Subcutaneous abdominal adipose tissue (tissue), 5 donors: ENCODE data around the gene FBP2.

Source experiments
- H3K27ac ChIP-seq: one replicate; pipeline ENCODE4 v1.7.0; 2013; ENCODE audit warnings: low read depth, mild to moderate bottlenecking, inconsistent platforms, low read length, moderate library complexity
- H3K27me3 ChIP-seq, 5 donors: one replicate each; pipeline ENCODE4 v1.7.0; 2013; ENCODE audit warnings: low read length in 5 of 5, inconsistent platforms in 1 of 5; ENCODE audit not compliant: control insufficient read depth in 5 of 5, insufficient read depth in 4 of 5
- H3K36me3 ChIP-seq, 5 donors: one replicate each; pipeline ENCODE4 v1.7.0; 2013; ENCODE audit warnings: low read length in 5 of 5; ENCODE audit not compliant: control insufficient read depth in 5 of 5, insufficient read depth in 5 of 5
- H3K4me1 ChIP-seq, 5 donors: one replicate each; pipeline ENCODE4 v1.7.0; 2013; ENCODE audit warnings: low read length in 5 of 5, mild to moderate bottlenecking in 3 of 5, moderate library complexity in 1 of 5; ENCODE audit not compliant: control insufficient read depth in 5 of 5, insufficient read depth in 5 of 5
- H3K4me3 ChIP-seq, 5 donors: one replicate each; pipeline ENCODE4 v1.7.0; 2013; ENCODE audit warnings: low read length in 5 of 5, low read depth in 1 of 5
- H3K9ac ChIP-seq, 5 donors: one replicate each; pipeline ENCODE4 v1.7.0; 2013; ENCODE audit warnings: low read length in 5 of 5, mild to moderate bottlenecking in 4 of 5, moderate library complexity in 3 of 5
- H3K9me3 ChIP-seq, 5 donors: one replicate each; pipeline ENCODE4 v1.7.0; 2013; ENCODE audit warnings: low read length in 5 of 5; ENCODE audit not compliant: control insufficient read depth in 5 of 5
- donor health status: healthy.
- donor health status: healthy.
- donor health status: healthy.
- donor health status: healthy.
- donor health status: healthy.

Gene FBP2

DNA sequence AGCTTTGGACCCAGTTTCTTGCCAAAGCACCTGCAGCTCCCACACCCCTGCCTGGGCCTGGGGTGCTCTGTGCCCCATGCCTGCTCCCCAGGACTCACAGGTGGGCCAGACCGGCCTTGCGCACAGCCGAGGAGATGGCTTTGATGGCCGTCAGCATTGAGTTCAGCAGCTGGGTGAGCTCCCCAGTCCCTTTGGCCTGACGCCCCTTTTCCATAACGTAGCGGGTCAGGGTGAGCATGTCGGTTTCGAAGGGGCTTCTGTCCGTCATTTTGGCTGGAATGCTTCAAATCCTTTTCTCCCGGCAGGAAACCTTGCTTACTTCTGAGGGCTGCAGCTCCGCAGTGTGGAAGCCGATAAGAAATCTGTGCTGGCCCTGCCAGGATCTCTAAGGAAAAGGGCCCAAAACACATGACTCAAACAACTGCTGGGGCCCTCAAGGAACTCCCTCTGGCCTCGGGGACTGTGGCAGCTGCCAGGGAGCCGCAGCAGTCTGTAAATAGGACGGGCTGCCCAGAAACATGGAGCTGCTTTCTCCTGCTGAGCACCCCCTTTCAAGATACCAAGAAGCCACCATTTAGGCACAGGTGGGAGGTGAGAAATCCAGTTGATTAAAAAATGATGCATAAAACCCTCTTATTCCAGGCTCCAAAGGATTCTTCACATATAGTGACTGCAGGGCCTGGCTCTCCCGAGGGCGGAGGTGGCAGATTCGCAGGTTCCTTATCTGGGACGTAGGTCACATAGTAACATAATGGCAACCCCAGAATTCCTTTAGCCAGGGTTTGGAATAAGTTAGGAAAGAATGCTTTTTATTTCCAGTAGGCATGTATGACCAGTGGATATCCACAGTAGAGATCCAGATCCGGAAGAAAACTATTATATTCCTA is at the start of gene FBP2:
FBP2 (minus strand) TSS at position 366 of the 887 bp plus-strand sequence; CDS start at position 268, 98 bp downstream.
- H3K36me3 ChIP-seq = no peaks in the 10 kb centered on the region
- no peak within 1 kb of the TSS for H3K27ac ChIP-seq
- no peaks in the 10 kb centered on the region for H3K9me3 ChIP-seq
- peaks cover 0 to 2% (median 0%) of the 10 kb centered on the region in 5 donors for H3K27me3 ChIP-seq
- no peak within 1 kb of the TSS for H3K9ac ChIP-seq
- H3K4me3 ChIP-seq = no peak within 1 kb of the TSS
- peaks cover 0 to 8% (median 0%) of the 10 kb centered on the region in 5 donors for H3K4me1 ChIP-seq

DNA sequence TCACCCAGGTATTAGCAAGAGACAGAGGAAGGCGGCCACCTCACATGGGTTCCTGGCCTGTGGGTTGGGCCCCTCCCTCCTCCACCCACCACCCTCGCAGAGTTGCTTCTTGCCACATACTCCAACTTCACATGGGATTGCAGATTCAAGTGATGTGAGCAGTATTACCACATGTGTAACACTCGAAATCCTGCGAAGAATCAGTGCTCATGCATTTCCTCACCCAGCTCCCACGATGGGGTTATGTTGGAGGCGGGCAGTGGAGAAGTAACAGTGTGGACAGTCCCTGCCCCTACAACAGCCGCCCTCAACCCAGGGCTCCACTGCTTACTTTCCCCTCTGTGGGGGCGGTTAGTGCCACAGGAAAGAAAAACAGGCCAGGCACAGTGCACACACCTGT is 49.6 kb upstream of the FBP2 start:
- Histone ChIP-seq H3K4me3 (no peak overlapping the region), H3K9me3 (no peaks in the 10 kb centered on the region), H3K4me1 (peaks cover 0 to 19% (median 15%) of the 10 kb centered on the region in 5 donors), H3K27me3 (peaks cover 0 to 5% (median 0%) of the 10 kb centered on the region in 5 donors), H3K36me3 (no peaks in the 10 kb centered on the region), H3K27ac (no peak overlapping the region), H3K9ac (no peak overlapping the region)

DNA sequence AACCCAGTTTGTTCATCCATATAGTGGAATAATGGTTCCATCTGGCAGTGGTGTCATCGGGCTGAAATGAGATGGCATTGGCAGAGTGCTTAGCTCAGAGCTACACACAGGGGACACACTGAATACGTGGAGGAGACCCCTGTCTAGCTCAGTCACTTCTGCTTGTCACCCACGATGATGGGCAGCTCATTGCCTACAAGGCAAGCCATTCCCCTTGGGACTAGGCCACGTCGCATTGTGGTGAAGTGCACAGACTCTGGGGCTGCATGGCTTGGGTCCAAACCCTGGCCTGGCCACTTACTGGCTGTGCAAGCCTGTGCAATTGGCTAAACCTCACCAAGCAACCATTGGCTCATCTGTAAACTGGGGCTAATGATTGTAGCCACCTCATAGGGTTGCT is 48.9 kb upstream of the FBP2 start:
- Histone ChIP-seq H3K9ac (no peak overlapping the region), H3K27me3 (peaks cover 0 to 5% (median 0%) of the 10 kb centered on the region in 5 donors), H3K4me3 (no peak overlapping the region), H3K36me3 (no peaks in the 10 kb centered on the region), H3K9me3 (no peaks in the 10 kb centered on the region), H3K4me1 (peaks cover 0 to 19% (median 15%) of the 10 kb centered on the region in 5 donors), H3K27ac (no peak overlapping the region)

DNA sequence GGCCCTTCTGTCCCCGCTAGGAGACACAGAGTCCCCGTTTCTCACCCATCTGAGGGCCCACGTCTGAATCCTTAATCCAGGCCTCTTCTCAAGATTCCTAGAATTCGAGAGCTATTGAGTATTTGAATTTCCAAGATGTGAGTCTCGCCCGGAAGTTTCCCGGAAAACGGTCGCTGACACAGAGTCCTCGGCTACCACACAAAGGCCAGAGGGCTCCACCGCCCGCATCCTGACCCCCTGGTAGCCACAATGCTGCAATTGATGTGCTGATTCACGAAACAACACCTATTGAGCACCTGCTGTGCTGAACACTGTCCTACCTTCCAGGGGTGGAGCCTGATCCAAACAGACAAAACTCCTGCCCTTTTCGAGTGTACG is 46.4 kb upstream of the FBP2 start:
- no peak overlapping the region for H3K27ac ChIP-seq
- peak overlapping the region; percentile 63 to 89 (median 72) for H3K4me3 ChIP-seq
- H3K9ac ChIP-seq = peak overlapping the region in 3 of 5 donors; percentile 58 to 79 (median 75)
- H3K9me3 ChIP-seq = no peaks in the 10 kb centered on the region
- peaks cover 0 to 19% (median 15%) of the 10 kb centered on the region in 5 donors for H3K4me1 ChIP-seq
- no peaks in the 10 kb centered on the region for H3K27me3 ChIP-seq
- H3K36me3 ChIP-seq = no peaks in the 10 kb centered on the region

DNA sequence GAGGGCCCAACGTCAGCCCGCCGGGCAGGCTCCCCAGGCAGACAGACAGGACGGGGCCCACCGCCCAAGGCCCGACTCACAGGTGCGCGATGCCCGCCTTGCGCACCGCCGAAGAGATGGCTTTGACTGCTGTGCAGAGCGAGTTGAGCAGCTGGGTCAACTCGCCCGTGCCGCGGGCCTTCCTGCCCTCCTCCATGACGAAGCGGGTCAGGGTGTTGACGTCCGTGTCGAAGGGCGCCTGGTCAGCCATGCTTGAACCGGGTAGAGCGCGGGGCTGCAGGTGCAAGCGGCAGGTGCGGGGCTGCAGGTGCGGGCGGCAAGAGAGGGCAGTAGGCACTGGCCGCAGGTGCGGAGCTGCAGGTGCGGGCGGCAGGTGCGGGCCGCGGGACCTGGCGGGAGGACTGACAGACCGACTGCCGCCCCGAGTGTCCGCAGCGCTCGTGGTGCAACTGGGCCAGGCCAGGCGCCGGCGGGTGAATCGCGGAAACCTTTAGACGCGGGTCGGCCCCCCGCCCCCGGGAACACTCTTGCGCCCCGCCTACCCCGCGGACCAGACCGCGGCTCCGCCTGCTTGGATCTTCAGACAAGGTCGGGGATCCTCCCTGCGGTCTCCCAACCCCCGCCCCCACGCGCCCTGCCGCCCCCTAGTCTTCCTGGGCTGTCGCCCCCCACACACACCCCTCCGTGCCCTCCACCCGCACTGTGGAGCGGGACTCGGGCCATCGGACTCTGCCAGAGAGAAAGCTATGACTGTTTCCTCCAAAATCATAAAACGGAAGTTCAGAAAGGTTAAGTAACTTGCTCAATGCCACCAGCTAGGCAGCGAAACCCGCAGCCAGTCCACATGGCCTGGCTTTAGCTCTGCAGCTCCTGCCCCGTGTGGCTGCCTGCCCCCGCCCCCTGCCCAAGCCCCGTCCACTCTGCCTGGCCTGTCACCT is 45.7 kb upstream of the FBP2 start, which contains the start of gene FBP1:
FBP1 (minus strand) TSS at position 458 of the 938 bp plus-strand sequence; CDS start at position 250, 208 bp downstream.
- H3K9ac ChIP-seq = peak within 1 kb of the TSS in 4 of 5 donors; percentile 58 to 79 (median 68)
- H3K27ac ChIP-seq = no peak within 1 kb of the TSS

DNA sequence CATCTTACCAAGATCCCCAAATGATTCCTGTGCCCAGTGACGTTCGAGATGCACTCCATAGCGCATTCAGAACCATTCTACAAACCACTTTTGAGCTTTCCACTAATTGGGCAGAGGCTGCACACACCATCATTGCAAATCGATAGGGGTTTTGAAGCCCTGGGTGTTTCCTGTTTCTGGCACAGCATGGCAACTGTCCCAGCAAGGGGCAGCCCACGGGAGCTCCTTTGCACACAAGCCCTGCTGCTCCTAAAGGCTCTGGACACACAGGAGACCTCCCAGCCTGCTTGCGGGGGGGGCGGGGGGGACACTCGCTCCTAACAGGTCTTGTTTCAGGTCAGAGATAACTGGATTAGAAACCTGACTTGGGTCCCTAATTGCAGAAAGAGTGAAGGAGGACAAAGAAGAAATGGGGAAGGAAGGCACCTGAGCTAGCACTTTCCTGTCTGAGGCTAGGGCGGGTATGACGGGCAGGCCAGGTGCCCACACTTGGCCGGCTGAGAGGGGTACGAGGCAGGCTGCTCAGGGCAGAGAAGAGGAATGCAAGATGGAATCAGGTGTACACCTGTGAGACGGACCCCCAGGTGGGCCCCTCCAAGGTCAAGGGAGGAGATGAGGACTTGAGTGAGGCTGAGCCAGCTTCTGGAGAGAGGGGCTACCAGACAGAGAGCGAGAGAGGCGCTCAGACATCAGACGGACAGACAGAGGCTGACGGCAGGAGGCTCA is 44.9 kb upstream of the FBP2 start:
- H3K36me3 ChIP-seq = no peaks in the 10 kb centered on the region
- H3K9me3 ChIP-seq = no peaks in the 10 kb centered on the region
- peak overlapping the region in 4 of 5 donors; percentile 21 to 79 (median 68) for H3K9ac ChIP-seq
- no peaks in the 10 kb centered on the region for H3K27me3 ChIP-seq
- peak overlapping the region in 4 of 5 donors; percentile 70 to 89 (median 76) for H3K4me3 ChIP-seq
- H3K27ac ChIP-seq = no peak overlapping the region
- peaks cover 0 to 19% (median 15%) of the 10 kb centered on the region in 5 donors for H3K4me1 ChIP-seq

More for the DNA sequence above, 45.7 kb upstream of the FBP2 start, which contains the start of gene FBP1:
- H3K9me3 ChIP-seq = no peaks in the 10 kb centered on the region
- no peaks in the 10 kb centered on the region for H3K27me3 ChIP-seq
- H3K4me3 ChIP-seq = peak within 1 kb of the TSS; percentile 63 to 89 (median 72)
- peaks cover 0 to 19% (median 15%) of the 10 kb centered on the region in 5 donors for H3K4me1 ChIP-seq
- no peaks in the 10 kb centered on the region for H3K36me3 ChIP-seq

DNA sequence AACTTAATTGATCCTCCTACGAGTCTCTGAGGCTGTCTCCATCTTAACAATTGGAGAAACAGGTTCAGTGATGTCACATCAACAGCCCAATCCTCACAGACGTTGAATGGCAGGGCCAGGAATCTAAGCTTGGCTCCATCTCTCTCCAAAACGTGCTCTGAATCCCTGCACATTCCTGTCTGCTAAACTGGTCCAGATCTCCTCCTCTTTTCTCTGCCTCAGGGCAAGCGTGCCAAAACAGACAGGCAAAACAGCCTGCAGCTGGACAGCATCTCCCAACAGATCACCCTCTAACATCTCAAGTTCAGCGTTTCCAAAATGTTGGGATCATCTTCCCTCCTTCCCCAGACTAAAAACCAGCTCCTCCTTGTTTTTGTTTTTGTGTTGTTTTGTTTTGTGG is 39.1 kb upstream of the FBP2 start:
- H3K9ac ChIP-seq = no peak overlapping the region
- H3K4me1 ChIP-seq = peaks cover 2 to 16% (median 12%) of the 10 kb centered on the region in 5 donors
- H3K27ac ChIP-seq = no peak overlapping the region

DNA sequence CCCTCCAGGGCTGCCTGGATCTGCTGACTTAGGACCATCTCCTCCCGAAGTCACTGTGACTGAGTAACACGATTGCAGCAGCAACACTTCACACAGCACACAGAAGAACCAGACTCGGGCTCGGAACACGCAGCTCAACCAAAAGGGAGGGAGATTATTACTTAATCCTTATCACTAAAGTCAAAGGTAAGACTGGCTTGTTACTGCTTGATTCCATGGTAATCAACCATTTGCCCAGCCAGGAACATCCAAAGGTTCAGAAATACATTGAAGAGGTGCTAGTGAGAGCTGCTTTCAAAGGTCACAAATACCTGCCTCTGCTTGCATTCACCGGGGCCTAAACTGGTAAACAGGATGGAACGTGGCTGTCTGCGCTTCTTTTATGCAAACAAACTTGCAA is 38.0 kb upstream of the FBP2 start:
- no peak overlapping the region for H3K4me3 ChIP-seq
- H3K27me3 ChIP-seq = no peaks in the 10 kb centered on the region
- peaks cover 2 to 16% (median 12%) of the 10 kb centered on the region in 5 donors for H3K4me1 ChIP-seq
- H3K9ac ChIP-seq = no peak overlapping the region
- H3K27ac ChIP-seq = no peak overlapping the region
- H3K36me3 ChIP-seq = no peaks in the 10 kb centered on the region
- H3K9me3 ChIP-seq = no peaks in the 10 kb centered on the region

More for the DNA sequence above, 39.1 kb upstream of the FBP2 start:
- no peaks in the 10 kb centered on the region for H3K36me3 ChIP-seq
- no peaks in the 10 kb centered on the region for H3K9me3 ChIP-seq
- H3K27me3 ChIP-seq = no peaks in the 10 kb centered on the region
- H3K4me3 ChIP-seq = no peak overlapping the region

DNA sequence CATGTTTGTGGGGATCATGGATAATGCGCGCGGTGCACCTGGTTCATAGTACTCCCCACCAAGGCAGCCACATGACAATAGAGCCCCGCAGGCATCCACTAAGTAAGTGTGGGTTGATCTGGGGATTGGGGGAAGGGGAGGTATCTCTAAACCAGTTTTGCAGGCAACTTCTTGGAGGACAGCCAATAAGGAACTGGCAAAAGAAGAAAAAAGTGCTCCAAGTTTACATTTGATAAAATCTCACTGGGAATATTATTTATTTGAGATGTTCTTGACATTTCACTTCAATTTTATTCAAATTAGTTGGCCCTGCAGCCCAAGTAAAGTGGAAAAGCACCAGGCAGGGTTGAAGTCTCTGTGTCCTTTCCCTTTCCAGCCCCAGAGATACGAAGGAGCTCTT is 37.2 kb upstream of the FBP2 start:
- no peak overlapping the region for H3K27ac ChIP-seq
- H3K4me3 ChIP-seq = no peak overlapping the region
- H3K27me3 ChIP-seq = no peaks in the 10 kb centered on the region
- no peaks in the 10 kb centered on the region for H3K36me3 ChIP-seq
- peak overlapping the region in 1 of 5 donors; percentile 20 for H3K9ac ChIP-seq
- peaks cover 2 to 16% (median 12%) of the 10 kb centered on the region in 5 donors for H3K4me1 ChIP-seq
- H3K9me3 ChIP-seq = no peaks in the 10 kb centered on the region
